ENCODE results near the gene NRG4. TPM values are rescaled to one million over a fixed set of nuclear protein-coding genes. Genes with fewer than 3 reads are reported as not detected.
A peak's percentile ranks its signal among the peaks of the same experiment; 100 is the strongest.

Gene NRG4
- total and polyA plus RNA-seq, 2 experiments from 2014 or later, result 0.21 to 0.47 TPM

- Mint-ChIP-seq H3K9me3 (peaks cover under 1% of the 10 kb centered on the region; the same call in 2 of the 3 replicates), H3K4me1 (peaks cover 36% of the 10 kb centered on the region), H3K4me3 (peak overlapping the region; percentile 100), H3K36me3 (ENCODE audit: low read depth) (peaks cover 46% of the 10 kb centered on the region), H3K27me3 (ENCODE audit: insufficient read depth, low read depth, poor library complexity) (peaks cover 16% of the 10 kb centered on the region), H3K27ac (no peak overlapping the region)
- Histone ChIP-seq H4K20me1 (replicated peaks; ENCODE audit: insufficient read depth) (peaks cover 28% of the 10 kb centered on the region), H3F3A (replicated peaks; ENCODE audit: low read depth) (0 out of 2 replicates have a peak, but pooled peaks cover 4% of the 10 kb centered on the region), H3K79me2 (replicated peaks; ENCODE audit: insufficient read depth) (peaks cover 62% of the 10 kb centered on the region), H3K4me1 (ENCODE audit: insufficient read depth) (peaks cover 24% of the 10 kb centered on the region), H3K36me3 (ENCODE audit: insufficient read depth) (peaks cover 25% of the 10 kb centered on the region), H3K27me3 (ENCODE audit: insufficient read depth) (no peaks in the 10 kb centered on the region), H2AFZ (no peak overlapping the region), H3K4me2 (peak overlapping the region; percentile 90; the same call in 1 of the 2 replicates), H3K4me3 (peak overlapping the region; percentile 95), H3K9me2 (ENCODE audit: insufficient read depth) (no peaks in the 10 kb centered on the region), H3K27ac (ENCODE audit: low read depth) (no peak overlapping the region)
- DNase-seq (ENCODE audit: low spot score) (no peak), ATAC-seq (no peak)
- TF ChIP-seq NANOG (IDR thresholded peaks at IDR 0.05; ENCODE audit: borderline replicate concordance) (no peak), REST (IDR thresholded peaks at IDR 0.05; ENCODE audit: unreplicated experiment) (no peak), EZH2phosphoT487 (IDR thresholded peaks at IDR 0.05; ENCODE audit: unreplicated experiment) (no peak), ZNF331 (CRISPR knock-in tag; IDR thresholded peaks at IDR 0.05; ENCODE audit: low read depth) (no peak), JUNB (IDR thresholded peaks at IDR 0.05; ENCODE audit: unreplicated experiment) (no peak), ETS1 (IDR thresholded peaks at IDR 0.05) (no peak), EZH2 (IDR thresholded peaks at IDR 0.05; ENCODE audit: low read depth, unreplicated experiment) (no peak), POLR2AphosphoS5 (IDR thresholded peaks at IDR 0.05; ENCODE audit: low read depth) (no peak), ZNF114 (CRISPR knock-in tag; IDR thresholded peaks at IDR 0.05) (no peak), STAT1 (IDR thresholded peaks at IDR 0.05; ENCODE audit: unreplicated experiment) (no peak), CREB1 (CRISPR knock-in tag; IDR thresholded peaks at IDR 0.05; ENCODE audit: low read depth) (no peak)
- TF ChIP-seq, protein P1, sequence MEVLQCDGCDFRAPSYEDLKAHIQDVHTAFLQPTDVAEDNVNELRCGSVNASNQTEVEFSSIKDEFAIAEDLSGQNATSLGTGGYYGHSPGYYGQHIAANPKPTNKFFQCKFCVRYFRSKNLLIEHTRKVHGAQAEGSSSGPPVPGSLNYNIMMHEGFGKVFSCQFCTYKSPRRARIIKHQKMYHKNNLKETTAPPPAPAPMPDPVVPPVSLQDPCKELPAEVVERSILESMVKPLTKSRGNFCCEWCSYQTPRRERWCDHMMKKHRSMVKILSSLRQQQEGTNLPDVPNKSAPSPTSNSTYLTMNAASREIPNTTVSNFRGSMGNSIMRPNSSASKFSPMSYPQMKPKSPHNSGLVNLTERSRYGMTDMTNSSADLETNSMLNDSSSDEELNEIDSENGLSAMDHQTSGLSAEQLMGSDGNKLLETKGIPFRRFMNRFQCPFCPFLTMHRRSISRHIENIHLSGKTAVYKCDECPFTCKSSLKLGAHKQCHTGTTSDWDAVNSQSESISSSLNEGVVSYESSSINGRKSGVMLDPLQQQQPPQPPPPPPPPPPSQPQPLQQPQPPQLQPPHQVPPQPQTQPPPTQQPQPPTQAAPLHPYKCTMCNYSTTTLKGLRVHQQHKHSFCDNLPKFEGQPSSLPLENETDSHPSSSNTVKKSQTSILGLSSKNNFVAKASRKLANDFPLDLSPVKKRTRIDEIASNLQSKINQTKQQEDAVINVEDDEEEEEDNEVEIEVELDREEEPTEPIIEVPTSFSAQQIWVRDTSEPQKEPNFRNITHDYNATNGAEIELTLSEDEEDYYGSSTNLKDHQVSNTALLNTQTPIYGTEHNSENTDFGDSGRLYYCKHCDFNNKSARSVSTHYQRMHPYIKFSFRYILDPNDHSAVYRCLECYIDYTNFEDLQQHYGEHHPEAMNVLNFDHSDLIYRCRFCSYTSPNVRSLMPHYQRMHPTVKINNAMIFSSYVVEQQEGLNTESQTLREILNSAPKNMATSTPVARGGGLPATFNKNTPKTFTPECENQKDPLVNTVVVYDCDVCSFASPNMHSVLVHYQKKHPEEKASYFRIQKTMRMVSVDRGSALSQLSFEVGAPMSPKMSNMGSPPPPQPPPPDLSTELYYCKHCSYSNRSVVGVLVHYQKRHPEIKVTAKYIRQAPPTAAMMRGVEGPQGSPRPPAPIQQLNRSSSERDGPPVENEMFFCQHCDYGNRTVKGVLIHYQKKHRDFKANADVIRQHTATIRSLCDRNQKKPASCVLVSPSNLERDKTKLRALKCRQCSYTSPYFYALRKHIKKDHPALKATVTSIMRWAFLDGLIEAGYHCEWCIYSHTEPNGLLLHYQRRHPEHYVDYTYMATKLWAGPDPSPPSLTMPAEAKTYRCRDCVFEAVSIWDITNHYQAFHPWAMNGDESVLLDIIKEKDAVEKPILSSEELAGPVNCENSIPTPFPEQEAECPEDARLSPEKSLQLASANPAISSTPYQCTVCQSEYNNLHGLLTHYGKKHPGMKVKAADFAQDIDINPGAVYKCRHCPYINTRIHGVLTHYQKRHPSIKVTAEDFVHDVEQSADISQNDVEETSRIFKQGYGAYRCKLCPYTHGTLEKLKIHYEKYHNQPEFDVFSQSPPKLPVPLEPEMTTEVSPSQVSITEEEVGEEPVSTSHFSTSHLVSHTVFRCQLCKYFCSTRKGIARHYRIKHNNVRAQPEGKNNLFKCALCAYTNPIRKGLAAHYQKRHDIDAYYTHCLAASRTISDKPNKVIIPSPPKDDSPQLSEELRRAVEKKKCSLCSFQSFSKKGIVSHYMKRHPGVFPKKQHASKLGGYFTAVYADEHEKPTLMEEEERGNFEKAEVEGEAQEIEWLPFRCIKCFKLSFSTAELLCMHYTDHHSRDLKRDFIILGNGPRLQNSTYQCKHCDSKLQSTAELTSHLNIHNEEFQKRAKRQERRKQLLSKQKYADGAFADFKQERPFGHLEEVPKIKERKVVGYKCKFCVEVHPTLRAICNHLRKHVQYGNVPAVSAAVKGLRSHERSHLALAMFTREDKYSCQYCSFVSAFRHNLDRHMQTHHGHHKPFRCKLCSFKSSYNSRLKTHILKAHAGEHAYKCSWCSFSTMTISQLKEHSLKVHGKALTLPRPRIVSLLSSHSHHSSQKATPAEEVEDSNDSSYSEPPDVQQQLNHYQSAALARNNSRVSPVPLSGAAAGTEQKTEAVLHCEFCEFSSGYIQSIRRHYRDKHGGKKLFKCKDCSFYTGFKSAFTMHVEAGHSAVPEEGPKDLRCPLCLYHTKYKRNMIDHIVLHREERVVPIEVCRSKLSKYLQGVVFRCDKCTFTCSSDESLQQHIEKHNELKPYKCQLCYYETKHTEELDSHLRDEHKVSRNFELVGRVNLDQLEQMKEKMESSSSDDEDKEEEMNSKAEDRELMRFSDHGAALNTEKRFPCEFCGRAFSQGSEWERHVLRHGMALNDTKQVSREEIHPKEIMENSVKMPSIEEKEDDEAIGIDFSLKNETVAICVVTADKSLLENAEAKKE (CRISPR knock-in tag; IDR thresholded peaks at IDR 0.05), result no peak
- TF ChIP-seq, protein P2, sequence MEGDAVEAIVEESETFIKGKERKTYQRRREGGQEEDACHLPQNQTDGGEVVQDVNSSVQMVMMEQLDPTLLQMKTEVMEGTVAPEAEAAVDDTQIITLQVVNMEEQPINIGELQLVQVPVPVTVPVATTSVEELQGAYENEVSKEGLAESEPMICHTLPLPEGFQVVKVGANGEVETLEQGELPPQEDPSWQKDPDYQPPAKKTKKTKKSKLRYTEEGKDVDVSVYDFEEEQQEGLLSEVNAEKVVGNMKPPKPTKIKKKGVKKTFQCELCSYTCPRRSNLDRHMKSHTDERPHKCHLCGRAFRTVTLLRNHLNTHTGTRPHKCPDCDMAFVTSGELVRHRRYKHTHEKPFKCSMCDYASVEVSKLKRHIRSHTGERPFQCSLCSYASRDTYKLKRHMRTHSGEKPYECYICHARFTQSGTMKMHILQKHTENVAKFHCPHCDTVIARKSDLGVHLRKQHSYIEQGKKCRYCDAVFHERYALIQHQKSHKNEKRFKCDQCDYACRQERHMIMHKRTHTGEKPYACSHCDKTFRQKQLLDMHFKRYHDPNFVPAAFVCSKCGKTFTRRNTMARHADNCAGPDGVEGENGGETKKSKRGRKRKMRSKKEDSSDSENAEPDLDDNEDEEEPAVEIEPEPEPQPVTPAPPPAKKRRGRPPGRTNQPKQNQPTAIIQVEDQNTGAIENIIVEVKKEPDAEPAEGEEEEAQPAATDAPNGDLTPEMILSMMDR (conservative IDR thresholded peaks at IDR 0.05; ENCODE audit: low read depth in 2 of 2), result no peak
Measured at GRCh38 chr15:75905231-75905630, 107.0 kb downstream of the NRG4 start.

Measured in GM23338 (cell line).